Loucy (cell line): ENCODE measurements around the gene LPIN1.

Experiments used
- H2AFZ ChIP-seq: fragments of 200-600 bp; sonication (generic); 2 replicates; pipeline ENCODE4 v1.6.0; 2016; ENCODE audit warnings: antibody characterized with exemption, mild to moderate bottlenecking, low read length, moderate library complexity
- H3F3A ChIP-seq: fragments of 200-600 bp; 2 replicates; pipeline ENCODE4 v1.6.0; 2016; ENCODE audit warnings: antibody characterized with exemption, low read depth, mild to moderate bottlenecking
- H3K27me3 ChIP-seq: fragments of 200-600 bp; sonication (generic); 2 replicates; pipeline ENCODE4 v1.6.1; 2014; ENCODE audit warnings: low read length, mild to moderate bottlenecking; ENCODE audit not compliant: insufficient read depth, poor library complexity, severe bottlenecking
- H3K36me3 ChIP-seq: fragments of 200-600 bp; sonication (generic); 2 replicates; pipeline ENCODE4 v1.6.1; 2016; ENCODE audit warnings: low read length; ENCODE audit not compliant: insufficient read depth
- H3K4me1 ChIP-seq: fragments of 200-600 bp; sonication (generic); 2 replicates; pipeline ENCODE4 v1.5.1; 2014; ENCODE audit warnings: low read length, mild to moderate bottlenecking; ENCODE audit not compliant: insufficient read depth, poor library complexity, severe bottlenecking
- H3K4me2 ChIP-seq: fragments of 200-600 bp; sonication (generic); 2 replicates; pipeline ENCODE4 v1.6.0; 2014; ENCODE audit warnings: antibody characterized with exemption, low read length, low read depth, mild to moderate bottlenecking; ENCODE audit not compliant: poor library complexity, severe bottlenecking
- H3K4me3 ChIP-seq: fragments of 200-600 bp; sonication (generic); 2 replicates; pipeline ENCODE4 v1.5.1; 2014; ENCODE audit warnings: low read length, mild to moderate bottlenecking, mixed read lengths; ENCODE audit not compliant: poor library complexity, severe bottlenecking
- H3K79me2 ChIP-seq: fragments of 200-600 bp; sonication (generic); 2 replicates; pipeline ENCODE4 v1.6.1; 2014; ENCODE audit warnings: low read length; ENCODE audit not compliant: insufficient read depth
- H3K9ac ChIP-seq: fragments of 200-600 bp; sonication (generic); 2 replicates; pipeline ENCODE4 v1.6.0; 2014; ENCODE audit warnings: mild to moderate bottlenecking, low read depth, low read length, moderate library complexity; ENCODE audit not compliant: poor library complexity, severe bottlenecking
- H3K9me2 ChIP-seq: fragments of 200-600 bp; sonication (generic); replicated peaks from 2 replicates; pipeline ENCODE4 v1.6.1; 2016; ENCODE audit warnings: low read depth, low read length, mixed read lengths
- H3K9me3 ChIP-seq: fragments of 200-600 bp; sonication (generic); 2 replicates; pipeline ENCODE4 v1.6.1; 2014; ENCODE audit warnings: mild to moderate bottlenecking, antibody characterized with exemption, low read length, low read depth; ENCODE audit not compliant: insufficient read depth
- H4K20me1 ChIP-seq: fragments of 200-600 bp; sonication (generic); 2 replicates; pipeline ENCODE4 v1.6.0; 2014; ENCODE audit warnings: antibody characterized with exemption, low read length, mild to moderate bottlenecking; ENCODE audit not compliant: insufficient read depth, poor library complexity, severe bottlenecking
- CTCF ChIP-seq: fragments of 200-600 bp; sonication (generic); conservative IDR thresholded peaks from 2 replicates; pipeline ENCODE4 v1.5.1; 2014; ENCODE audit warnings: mild to moderate bottlenecking, antibody characterized with exemption, low read length
- EZH2phosphoT487 ChIP-seq: fragments of 200-600 bp; IDR thresholded peaks from 2 replicates; pipeline ENCODE4 v1.6.1; 2018; ENCODE audit warnings: antibody characterized with exemption, mild to moderate bottlenecking, moderate library complexity, borderline replicate concordance

Gene LPIN1

GRCh38 chr2:11787991-11788390 lies 41.6 kb downstream of the LPIN1 start:
- H3K4me1 ChIP-seq = no peaks in the 10 kb centered on the region
- H3K27me3 ChIP-seq = no peaks in the 10 kb centered on the region
- H3K4me3 ChIP-seq = no peak overlapping the region
- no peak overlapping the region for H3K4me2 ChIP-seq
- no peak overlapping the region for H2AFZ ChIP-seq
- no peaks in the 10 kb centered on the region for H3K9me2 ChIP-seq
- no peaks in the 10 kb centered on the region for H3F3A ChIP-seq
- H4K20me1 ChIP-seq = no peaks in the 10 kb centered on the region
- H3K9me3 ChIP-seq = no peaks in the 10 kb centered on the region
- H3K9ac ChIP-seq = no peak overlapping the region
- peaks cover 98% of the 10 kb centered on the region; the same call in 1 of the 2 replicates for H3K36me3 ChIP-seq
- H3K79me2 ChIP-seq = no peaks in the 10 kb centered on the region
- no peak for TF ChIP-seq CTCF
- TF ChIP-seq EZH2phosphoT487 = no peak

DNA sequence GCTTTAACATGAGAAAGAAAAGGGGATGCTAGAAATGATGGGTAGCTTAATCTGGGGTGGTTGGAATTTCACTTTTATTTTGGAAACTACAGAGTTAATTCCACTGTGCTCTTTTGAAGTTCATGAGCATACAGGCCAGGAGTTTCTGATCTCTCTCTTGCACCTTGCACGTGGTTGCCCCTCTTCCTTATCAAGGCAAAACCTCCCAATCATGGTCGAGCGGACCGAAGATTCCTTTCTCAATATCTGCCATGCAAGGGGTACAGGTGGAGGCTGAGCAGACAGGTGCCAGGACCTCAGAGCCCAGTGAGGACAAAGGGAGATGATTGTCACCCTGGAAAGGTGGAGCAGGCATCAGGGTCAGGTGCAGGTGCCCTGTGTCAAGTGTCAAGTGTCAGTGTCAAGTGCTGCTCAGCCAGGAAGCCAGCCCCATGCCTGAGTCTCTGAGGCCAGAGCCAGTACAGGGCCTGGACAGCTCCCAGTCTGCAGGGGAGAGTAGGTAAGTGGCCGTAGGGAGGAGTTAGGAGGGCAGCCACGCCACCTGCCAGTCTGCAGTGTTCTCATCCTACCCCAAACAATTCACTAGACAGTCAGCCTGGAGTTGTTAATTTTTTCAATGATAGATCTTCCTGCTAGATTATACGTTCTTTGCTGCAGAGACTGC lies 42.2 kb downstream of the LPIN1 start:
- Histone ChIP-seq H3K79me2 (no peaks in the 10 kb centered on the region), H3K9ac (no peak overlapping the region), H3K9me3 (no peaks in the 10 kb centered on the region), H3K4me1 (no peaks in the 10 kb centered on the region), H3K4me3 (no peak overlapping the region), H4K20me1 (no peaks in the 10 kb centered on the region), H3K36me3 (peaks cover 98% of the 10 kb centered on the region; the same call in 1 of the 2 replicates), H3K4me2 (no peak overlapping the region), H3K27me3 (no peaks in the 10 kb centered on the region), H3K9me2 (no peaks in the 10 kb centered on the region), H2AFZ (no peak overlapping the region), H3F3A (no peaks in the 10 kb centered on the region)
- TF ChIP-seq EZH2phosphoT487 (no peak), CTCF (no peak)

DNA sequence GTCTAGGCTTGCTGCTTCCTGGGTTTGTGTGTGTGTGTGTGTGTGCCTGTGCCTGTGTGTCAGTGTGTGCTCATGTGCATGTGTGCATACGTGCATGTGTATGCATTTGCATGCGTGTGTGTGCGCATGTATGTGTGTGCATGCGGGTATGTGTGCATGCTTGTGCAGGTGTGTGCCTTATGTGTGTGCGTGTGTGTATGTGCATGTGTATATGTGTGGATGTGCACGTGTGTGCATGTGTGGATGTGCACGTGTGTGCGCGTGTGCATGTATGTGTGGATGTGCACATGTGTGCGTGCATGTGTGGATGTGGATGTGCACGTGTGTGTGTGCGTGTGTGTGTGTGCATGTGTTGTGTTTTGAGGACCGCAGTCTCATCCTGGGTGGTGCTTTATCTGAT lies 42.8 kb downstream of the LPIN1 start:
- H3K9ac ChIP-seq = no peak overlapping the region
- TF ChIP-seq EZH2phosphoT487 (no peak), CTCF (no peak)
- H3K9me3 ChIP-seq = no peaks in the 10 kb centered on the region
- no peaks in the 10 kb centered on the region for H3K27me3 ChIP-seq
- H3K4me3 ChIP-seq = no peak overlapping the region
- no peaks in the 10 kb centered on the region for H3F3A ChIP-seq
- peaks cover 96% of the 10 kb centered on the region; the same call in 1 of the 2 replicates for H3K36me3 ChIP-seq
- no peaks in the 10 kb centered on the region for H3K79me2 ChIP-seq
- H3K4me1 ChIP-seq = no peaks in the 10 kb centered on the region
- no peaks in the 10 kb centered on the region for H3K9me2 ChIP-seq
- no peaks in the 10 kb centered on the region for H4K20me1 ChIP-seq
- H3K4me2 ChIP-seq = no peak overlapping the region
- H2AFZ ChIP-seq = no peak overlapping the region
